Measurements from ENCODE around the gene MRPL2. TPM values are rescaled to one million over a fixed set of nuclear protein-coding genes. Genes with fewer than 3 reads are reported as not detected.
A peak's percentile ranks its signal among the peaks of the same experiment; 100 is the strongest.

Gene MRPL2
- total and polyA plus RNA-seq, 2 donors from 2014 or later, result 56.6 to 127 TPM

DNA sequence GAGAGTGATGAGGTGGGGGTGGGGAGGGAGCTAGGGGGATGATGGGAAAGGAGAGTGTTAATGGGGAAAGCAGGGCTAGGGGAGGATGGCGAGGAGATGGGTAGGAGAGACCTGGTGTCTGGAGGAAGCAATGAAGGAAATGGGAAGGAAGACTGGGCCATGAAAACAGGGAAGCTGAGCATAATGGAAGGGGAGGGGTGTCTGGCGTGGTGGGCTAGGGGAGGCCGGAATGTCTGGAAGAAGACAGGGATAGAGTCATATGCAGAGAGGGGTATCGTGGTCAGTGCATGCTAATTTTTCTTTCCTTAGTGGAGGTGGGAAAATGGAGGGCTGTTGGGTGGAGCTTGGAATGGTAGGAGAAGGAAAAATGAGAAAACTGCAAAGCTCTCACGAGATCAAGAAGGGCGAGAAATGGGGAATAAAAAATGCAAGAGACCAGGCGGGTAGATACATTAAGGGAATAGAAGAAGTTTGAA, 44.8 kb downstream of the MRPL2 start:
- TF ChIP-seq, protein P1, sequence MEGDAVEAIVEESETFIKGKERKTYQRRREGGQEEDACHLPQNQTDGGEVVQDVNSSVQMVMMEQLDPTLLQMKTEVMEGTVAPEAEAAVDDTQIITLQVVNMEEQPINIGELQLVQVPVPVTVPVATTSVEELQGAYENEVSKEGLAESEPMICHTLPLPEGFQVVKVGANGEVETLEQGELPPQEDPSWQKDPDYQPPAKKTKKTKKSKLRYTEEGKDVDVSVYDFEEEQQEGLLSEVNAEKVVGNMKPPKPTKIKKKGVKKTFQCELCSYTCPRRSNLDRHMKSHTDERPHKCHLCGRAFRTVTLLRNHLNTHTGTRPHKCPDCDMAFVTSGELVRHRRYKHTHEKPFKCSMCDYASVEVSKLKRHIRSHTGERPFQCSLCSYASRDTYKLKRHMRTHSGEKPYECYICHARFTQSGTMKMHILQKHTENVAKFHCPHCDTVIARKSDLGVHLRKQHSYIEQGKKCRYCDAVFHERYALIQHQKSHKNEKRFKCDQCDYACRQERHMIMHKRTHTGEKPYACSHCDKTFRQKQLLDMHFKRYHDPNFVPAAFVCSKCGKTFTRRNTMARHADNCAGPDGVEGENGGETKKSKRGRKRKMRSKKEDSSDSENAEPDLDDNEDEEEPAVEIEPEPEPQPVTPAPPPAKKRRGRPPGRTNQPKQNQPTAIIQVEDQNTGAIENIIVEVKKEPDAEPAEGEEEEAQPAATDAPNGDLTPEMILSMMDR (IDR thresholded peaks at IDR 0.05; ENCODE audit: borderline replicate concordance, extremely low read depth, insufficient read depth), result no peak
- no peaks in the 10 kb centered on the region for H3K9me3 ChIP-seq (ENCODE audit: control insufficient read depth in 2 of 3, insufficient read depth in 1 of 3, low read length in 3 of 3)
- H3K4me3 ChIP-seq (ENCODE audit: low read length in 3 of 3), result peak overlapping the region; percentile 78 to 100 (median 90)
- peaks cover 2 to 22% (median 18%) of the 10 kb centered on the region in 3 donors for H3K4me1 ChIP-seq (ENCODE audit: control insufficient read depth in 2 of 3, insufficient read depth in 2 of 3, low read depth in 1 of 3, low read length in 3 of 3)
- peak in 1 of 5 donors; percentile 50 for DNase-seq
- FAIRE-seq, result no peak
- intact Hi-C loops (cut with DNase I), result no loop called here
- H3K27ac ChIP-seq (ENCODE audit: low read depth in 2 of 2, low read length in 2 of 2), result peak overlapping the region; percentile 45 to 61
- peaks cover 11 to 29% (median 20%) of the 10 kb centered on the region in 3 donors for H3K36me3 ChIP-seq (ENCODE audit: control insufficient read depth in 2 of 3, insufficient read depth in 3 of 3, low read length in 3 of 3)
- H3K9ac ChIP-seq (ENCODE audit: low read length in 3 of 3), result peak overlapping the region in 2 of 3 donors; percentile 77 to 97
- no peaks in the 10 kb centered on the region for H3K27me3 ChIP-seq (ENCODE audit: control insufficient read depth, insufficient read depth, low read length)

DNA sequence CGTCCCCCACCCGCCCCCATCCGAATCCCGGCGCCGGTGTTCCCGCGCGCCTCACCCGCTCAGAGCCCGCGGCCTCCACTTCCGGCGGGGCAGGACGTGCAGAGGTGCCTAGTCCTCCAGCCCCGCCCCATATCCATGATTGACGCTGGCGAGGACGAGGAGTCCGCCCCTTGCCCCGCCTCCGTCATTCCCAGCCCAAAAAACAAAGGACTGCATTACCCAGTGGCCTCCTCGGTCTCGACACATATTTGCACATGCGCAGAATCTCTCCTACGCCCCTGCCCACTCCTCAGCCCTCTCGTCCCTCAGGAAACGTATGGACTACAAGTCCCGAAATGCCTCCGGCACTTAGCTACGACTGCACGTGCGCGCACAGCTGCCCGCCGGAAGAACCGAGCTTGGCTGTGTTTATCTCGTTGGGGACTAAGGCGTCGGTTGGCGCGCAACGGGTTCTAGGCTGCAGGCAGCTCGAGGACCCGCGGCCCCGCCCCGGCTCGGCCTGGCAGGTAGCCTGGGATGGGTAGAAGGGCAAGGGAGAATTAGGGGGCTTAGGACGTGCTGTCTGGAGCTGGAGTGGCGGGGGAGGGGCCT, 45.3 kb downstream of the MRPL2 start, which contains the start of the genes KLHDC3 and MEA1:
Gene KLHDC3 (plus strand): TSS at position 407 of the 591 bp plus-strand sequence. CDS start 2,944 bp downstream, outside the sequence.
Gene MEA1 (minus strand): TSS at position 104 of the 591 bp plus-strand sequence. CDS start 133 bp downstream, outside the sequence.
- H3K9me3 ChIP-seq (ENCODE audit: control insufficient read depth in 2 of 3, insufficient read depth in 1 of 3, low read length in 3 of 3), result no peaks in the 10 kb centered on the region
- TF ChIP-seq, protein P1 (IDR thresholded peaks at IDR 0.05; ENCODE audit: borderline replicate concordance, extremely low read depth, insufficient read depth), result no peak
- DNase-seq, result peak; percentile 99 to 100 (median 100)
- intact Hi-C loops (cut with DNase I), result no loop called here
- H3K36me3 ChIP-seq (ENCODE audit: control insufficient read depth in 2 of 3, insufficient read depth in 3 of 3, low read length in 3 of 3), result peaks cover 8 to 26% (median 17%) of the 10 kb centered on the region in 3 donors
- peak within 1 kb of the TSS; percentile 78 to 97 (median 83) for H3K9ac ChIP-seq (ENCODE audit: low read length in 3 of 3)
- H3K27me3 ChIP-seq (ENCODE audit: control insufficient read depth, insufficient read depth, low read length), result no peaks in the 10 kb centered on the region
- H3K4me3 ChIP-seq (ENCODE audit: low read length in 3 of 3), result peak within 1 kb of the TSS; percentile 78 to 100 (median 90)
- FAIRE-seq, result peak; percentile 97
- H3K27ac ChIP-seq (ENCODE audit: low read depth in 2 of 2, low read length in 2 of 2), result peak within 1 kb of the TSS; percentile 45 to 61
- peaks cover 2 to 22% (median 18%) of the 10 kb centered on the region in 3 donors for H3K4me1 ChIP-seq (ENCODE audit: control insufficient read depth in 2 of 3, insufficient read depth in 2 of 3, low read depth in 1 of 3, low read length in 3 of 3)

DNA sequence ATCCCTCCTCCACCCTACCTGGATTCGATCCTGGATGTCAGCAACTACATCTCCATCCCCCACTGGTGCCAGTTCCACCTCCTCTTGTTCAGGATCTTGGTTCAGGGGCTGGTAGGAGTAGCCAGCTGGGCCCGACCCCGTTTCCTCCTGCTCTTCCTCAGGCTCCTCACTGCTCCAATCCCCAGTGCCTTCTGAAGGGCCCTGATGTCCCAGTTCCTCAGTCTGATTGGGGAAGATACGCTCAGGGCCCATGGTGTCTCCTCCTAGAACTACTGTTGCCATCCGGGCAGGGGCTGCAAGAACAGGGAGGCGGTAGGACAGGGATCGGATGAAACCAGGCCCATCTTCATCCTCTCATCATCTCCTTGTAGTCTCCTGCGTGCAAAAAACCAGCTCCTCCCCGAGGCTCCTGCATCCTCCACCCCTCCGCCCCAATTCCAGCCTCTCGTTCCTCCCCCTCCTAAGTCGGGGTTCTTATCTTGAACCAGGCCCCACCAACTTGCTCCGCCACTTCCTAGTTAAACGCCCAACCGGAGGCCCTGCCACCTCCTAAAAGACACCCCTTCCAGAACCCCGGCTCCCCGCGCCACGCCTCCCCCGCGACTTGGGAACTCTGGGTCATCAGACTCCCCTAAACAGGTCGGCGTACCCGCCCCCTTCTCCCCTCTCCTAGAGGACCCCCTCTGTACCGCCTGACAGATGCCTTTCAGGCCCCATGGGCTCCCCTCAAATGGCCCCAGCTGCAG, 46.0 kb downstream of the MRPL2 start:
- intact Hi-C loops (cut with DNase I), result no loop called here
- H3K27ac ChIP-seq (ENCODE audit: low read depth in 2 of 2, low read length in 2 of 2), result peak overlapping the region in 1 of 2 donors; percentile 43
- H3K9ac ChIP-seq (ENCODE audit: low read length in 3 of 3), result peak overlapping the region; percentile 17 to 83 (median 78)
- no peaks in the 10 kb centered on the region for H3K9me3 ChIP-seq (ENCODE audit: control insufficient read depth in 2 of 3, insufficient read depth in 1 of 3, low read length in 3 of 3)
- DNase-seq (peak in 1 of 5 donors; percentile 60), FAIRE-seq (no peak)
- peaks cover 2 to 22% (median 18%) of the 10 kb centered on the region in 3 donors for H3K4me1 ChIP-seq (ENCODE audit: control insufficient read depth in 2 of 3, insufficient read depth in 2 of 3, low read depth in 1 of 3, low read length in 3 of 3)
- TF ChIP-seq, protein P1 (IDR thresholded peaks at IDR 0.05; ENCODE audit: borderline replicate concordance, extremely low read depth, insufficient read depth), result no peak
- H3K4me3 ChIP-seq (ENCODE audit: low read length in 3 of 3), result peak overlapping the region; percentile 44 to 71 (median 50)
- H3K27me3 ChIP-seq (ENCODE audit: control insufficient read depth, insufficient read depth, low read length), result no peaks in the 10 kb centered on the region
- peaks cover 9 to 26% (median 17%) of the 10 kb centered on the region in 3 donors for H3K36me3 ChIP-seq (ENCODE audit: control insufficient read depth in 2 of 3, insufficient read depth in 3 of 3, low read length in 3 of 3)

Data from kidney (tissue), 14 donors.